ENCODE measurements around the gene SERPINA12. TPM values are rescaled to one million over a fixed set of nuclear protein-coding genes. Genes with fewer than 3 reads are reported as not detected.

SERPINA12 gene
- total and polyA plus RNA-seq, 9 donors = not detected

GRCh38 chr14:94446126-94446525 lies 63.1 kb downstream of the SERPINA12 start:
- no peak overlapping the region for H3K27ac ChIP-seq
- 72 to 77% (median 74%) methylated on average over 4 of the region's 4 CpGs for WGBS, 3 donors
- no peaks in the 10 kb centered on the region for H3K4me1 ChIP-seq (ENCODE audit: insufficient read depth)
- intact Hi-C loops (cut with DNase I) = no loop called here
- H3K9me3 ChIP-seq = no peaks in the 10 kb centered on the region
- no peaks in the 10 kb centered on the region for H3K27me3 ChIP-seq
- H3K36me3 ChIP-seq = no peaks in the 10 kb centered on the region
- TF ChIP-seq POLR2A (IDR thresholded peaks at IDR 0.05) (no peak), EP300 (IDR thresholded peaks at IDR 0.05) (no peak)
- TF ChIP-seq, protein P1, sequence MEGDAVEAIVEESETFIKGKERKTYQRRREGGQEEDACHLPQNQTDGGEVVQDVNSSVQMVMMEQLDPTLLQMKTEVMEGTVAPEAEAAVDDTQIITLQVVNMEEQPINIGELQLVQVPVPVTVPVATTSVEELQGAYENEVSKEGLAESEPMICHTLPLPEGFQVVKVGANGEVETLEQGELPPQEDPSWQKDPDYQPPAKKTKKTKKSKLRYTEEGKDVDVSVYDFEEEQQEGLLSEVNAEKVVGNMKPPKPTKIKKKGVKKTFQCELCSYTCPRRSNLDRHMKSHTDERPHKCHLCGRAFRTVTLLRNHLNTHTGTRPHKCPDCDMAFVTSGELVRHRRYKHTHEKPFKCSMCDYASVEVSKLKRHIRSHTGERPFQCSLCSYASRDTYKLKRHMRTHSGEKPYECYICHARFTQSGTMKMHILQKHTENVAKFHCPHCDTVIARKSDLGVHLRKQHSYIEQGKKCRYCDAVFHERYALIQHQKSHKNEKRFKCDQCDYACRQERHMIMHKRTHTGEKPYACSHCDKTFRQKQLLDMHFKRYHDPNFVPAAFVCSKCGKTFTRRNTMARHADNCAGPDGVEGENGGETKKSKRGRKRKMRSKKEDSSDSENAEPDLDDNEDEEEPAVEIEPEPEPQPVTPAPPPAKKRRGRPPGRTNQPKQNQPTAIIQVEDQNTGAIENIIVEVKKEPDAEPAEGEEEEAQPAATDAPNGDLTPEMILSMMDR (IDR thresholded peaks at IDR 0.05) = no peak
- H3K4me3 ChIP-seq = no peak overlapping the region
- no peak for DNase-seq

GRCh38 chr14:94445003-94445402 lies 64.3 kb downstream of the SERPINA12 start:
- TF ChIP-seq POLR2A (IDR thresholded peaks at IDR 0.05) = no peak
- no peak for TF ChIP-seq EP300 (IDR thresholded peaks at IDR 0.05)
- DNase-seq = no peak
- intact Hi-C loops (cut with DNase I) = no loop called here
- Histone ChIP-seq H3K36me3 (no peaks in the 10 kb centered on the region), H3K9me3 (no peaks in the 10 kb centered on the region), H3K27ac (no peak overlapping the region), H3K4me1 (ENCODE audit: insufficient read depth) (no peaks in the 10 kb centered on the region), H3K4me3 (no peak overlapping the region), H3K27me3 (no peaks in the 10 kb centered on the region)
- WGBS, 3 donors = 72 to 78% (median 75%) methylated on average over 1 of the region's 1 CpG

DNA sequence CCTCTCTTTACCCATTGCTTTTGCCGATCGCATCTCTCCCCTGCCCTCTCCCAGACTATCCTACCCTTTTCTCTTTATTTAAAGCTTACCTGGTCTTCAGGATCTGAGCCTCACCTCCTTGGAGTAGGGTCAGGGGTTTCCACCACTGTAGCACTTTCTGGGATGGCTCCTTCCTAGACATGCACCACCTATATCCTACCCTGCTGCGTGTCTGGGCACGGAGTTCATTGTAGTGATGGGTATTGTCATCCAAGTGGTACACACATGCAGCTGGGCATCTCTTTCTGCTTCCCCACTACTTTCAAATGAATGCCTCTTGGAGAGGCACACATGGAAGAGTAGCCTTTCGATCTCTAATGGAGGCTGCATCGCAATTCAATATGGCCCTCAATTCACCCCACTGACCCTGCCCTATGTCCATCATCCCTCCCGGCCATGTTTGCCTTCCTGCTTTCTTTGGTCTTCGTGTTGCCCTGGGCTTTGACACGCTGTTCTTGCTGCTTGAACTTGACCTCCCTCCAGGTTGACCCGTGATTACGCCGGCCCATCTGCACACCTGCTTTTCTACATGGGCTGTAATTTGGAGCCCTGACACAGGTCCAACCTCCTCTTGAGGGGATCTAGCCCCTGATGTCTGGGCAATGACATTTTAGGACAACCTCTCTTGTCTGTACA lies 67.6 kb downstream of the SERPINA12 start:
- H3K27me3 ChIP-seq = no peaks in the 10 kb centered on the region
- no peak for DNase-seq
- no peaks in the 10 kb centered on the region for H3K9me3 ChIP-seq
- no peak for TF ChIP-seq POLR2A (IDR thresholded peaks at IDR 0.05)
- TF ChIP-seq, protein P1 (IDR thresholded peaks at IDR 0.05) = no peak
- TF ChIP-seq EP300 (IDR thresholded peaks at IDR 0.05) = no peak
- no peaks in the 10 kb centered on the region for H3K36me3 ChIP-seq
- H3K4me3 ChIP-seq = no peak overlapping the region
- WGBS, 3 donors = 92 to 96% (median 92%) methylated on average over 12 of the region's 12 CpGs
- H3K27ac ChIP-seq = no peak overlapping the region
- no peaks in the 10 kb centered on the region for H3K4me1 ChIP-seq (ENCODE audit: insufficient read depth)
- intact Hi-C loops (cut with DNase I) = no loop called here

DNA sequence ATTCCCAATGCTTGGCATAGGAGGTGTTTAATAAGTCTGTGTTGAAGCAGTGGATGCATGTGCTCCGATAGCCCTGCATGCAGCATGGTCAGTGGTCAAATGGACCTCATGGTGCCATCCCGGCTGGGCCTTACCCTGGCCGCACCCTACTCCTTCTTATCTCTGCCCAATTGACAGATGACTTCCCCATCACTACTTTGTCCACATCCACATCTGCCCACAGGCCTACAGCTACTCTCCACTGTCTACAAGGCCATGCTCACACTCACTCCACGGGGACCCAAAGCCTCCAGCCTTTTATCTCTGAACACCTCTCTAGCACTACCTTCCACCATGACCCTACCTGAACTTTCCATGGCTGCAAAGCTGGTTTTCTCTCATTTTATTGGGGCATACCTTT lies 68.1 kb downstream of the SERPINA12 start:
- no peak for TF ChIP-seq EP300 (IDR thresholded peaks at IDR 0.05)
- TF ChIP-seq POLR2A (IDR thresholded peaks at IDR 0.05) = no peak
- TF ChIP-seq, protein P1 (IDR thresholded peaks at IDR 0.05) = no peak
- no peaks in the 10 kb centered on the region for H3K4me1 ChIP-seq (ENCODE audit: insufficient read depth)
- H3K36me3 ChIP-seq = no peaks in the 10 kb centered on the region
- 85 to 92% (median 90%) methylated on average over 4 of the region's 4 CpGs for WGBS, 3 donors
- H3K27ac ChIP-seq = no peak overlapping the region
- intact Hi-C loops (cut with DNase I) = no loop called here
- DNase-seq = no peak
- H3K27me3 ChIP-seq = no peaks in the 10 kb centered on the region
- H3K4me3 ChIP-seq = no peak overlapping the region
- H3K9me3 ChIP-seq = no peaks in the 10 kb centered on the region

GRCh38 chr14:94439453-94440057 lies 69.7 kb downstream of the SERPINA12 start:
- DNase-seq = no peak
- Histone ChIP-seq H3K27ac (no peak overlapping the region), H3K36me3 (no peaks in the 10 kb centered on the region), H3K27me3 (no peaks in the 10 kb centered on the region), H3K4me1 (ENCODE audit: insufficient read depth) (no peaks in the 10 kb centered on the region), H3K4me3 (no peak overlapping the region), H3K9me3 (no peaks in the 10 kb centered on the region)
- 69 to 82% (median 75%) methylated on average over 5 of the region's 5 CpGs for WGBS, 3 donors
- intact Hi-C loops (cut with DNase I) = no loop called here
- TF ChIP-seq, protein P1 (IDR thresholded peaks at IDR 0.05) = no peak
- no peak for TF ChIP-seq EP300 (IDR thresholded peaks at IDR 0.05)

Data from ovary (tissue), 9 donors.